ENCODE results near the gene DIPK1B.

DIPK1B gene

GRCh38 chr9:136766410-136767120 is 54.2 kb downstream of the DIPK1B start:
- peak; percentile 41 for DNase-seq (ENCODE audit: low read depth, low spot score)

GRCh38 chr9:136769710-136770191 is 57.4 kb downstream of the DIPK1B start:
- DNase-seq (ENCODE audit: low read depth, low spot score) = peak; percentile 34

- DNase-seq (ENCODE audit: low read depth, low spot score) = no peak
Observed at GRCh38 chr9:136771907-136772415, 59.6 kb downstream of the DIPK1B start.

- peak; percentile 21 for DNase-seq (ENCODE audit: low read depth, low spot score)
Observed at GRCh38 chr9:136773386-136774044, 61.1 kb downstream of the DIPK1B start.
